Prostate gland (tissue), 2 donors: ENCODE results near the gene NXN.

Source experiments
- POLR2A ChIP-seq: fragments of 450-650 bp; IDR thresholded peaks from one replicate; pipeline ENCODE4 v1.6.1; 2016; ENCODE audit warnings: antibody characterized with exemption, mild to moderate bottlenecking
- TF ChIP-seq, protein P1 (sequence below), 4 experiments: fragments of 200-600 bp in 2 of 4; fragments of 450-650 bp in 2 of 4; sonication (generic) in 2 of 4; IDR thresholded peaks; 1 replicate in 3 of 4; 2 replicates in 1 of 4; pipeline ENCODE4 v1.5.1; 2016 to 2019; ENCODE audit warnings: antibody characterized with exemption in 4 of 4, mild to moderate bottlenecking in 2 of 4, moderate library complexity in 2 of 4

DNA sequence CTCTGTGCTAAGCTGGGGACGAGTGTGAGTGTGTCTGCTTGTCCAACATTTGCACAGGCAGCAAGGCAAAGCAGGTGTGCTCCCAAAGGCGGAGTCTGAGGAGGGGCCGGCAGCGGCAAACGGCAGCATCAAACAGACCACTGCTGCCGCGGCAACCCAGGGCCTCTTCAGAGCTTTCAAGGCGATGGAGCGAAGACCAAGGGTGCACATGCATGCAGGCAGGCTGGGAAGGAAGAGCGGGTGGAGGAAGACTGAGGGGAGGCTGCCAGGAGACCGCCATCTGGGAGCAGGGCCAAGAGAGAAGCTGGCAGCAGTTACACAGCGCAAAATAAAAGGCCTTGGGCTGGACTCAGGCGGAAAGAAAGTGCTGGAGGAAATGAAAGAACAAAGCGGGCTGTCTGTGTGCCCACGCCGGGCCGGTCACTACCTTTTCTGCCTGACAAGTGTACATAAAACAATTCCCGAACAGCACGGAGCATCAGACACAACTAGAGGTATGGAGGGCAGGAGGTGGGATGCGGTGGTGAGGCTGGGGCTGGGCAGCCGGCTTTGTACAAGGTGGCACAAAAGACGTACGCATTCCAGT, 25.9 kb upstream of the NXN start:
- TF ChIP-seq, protein P1, sequence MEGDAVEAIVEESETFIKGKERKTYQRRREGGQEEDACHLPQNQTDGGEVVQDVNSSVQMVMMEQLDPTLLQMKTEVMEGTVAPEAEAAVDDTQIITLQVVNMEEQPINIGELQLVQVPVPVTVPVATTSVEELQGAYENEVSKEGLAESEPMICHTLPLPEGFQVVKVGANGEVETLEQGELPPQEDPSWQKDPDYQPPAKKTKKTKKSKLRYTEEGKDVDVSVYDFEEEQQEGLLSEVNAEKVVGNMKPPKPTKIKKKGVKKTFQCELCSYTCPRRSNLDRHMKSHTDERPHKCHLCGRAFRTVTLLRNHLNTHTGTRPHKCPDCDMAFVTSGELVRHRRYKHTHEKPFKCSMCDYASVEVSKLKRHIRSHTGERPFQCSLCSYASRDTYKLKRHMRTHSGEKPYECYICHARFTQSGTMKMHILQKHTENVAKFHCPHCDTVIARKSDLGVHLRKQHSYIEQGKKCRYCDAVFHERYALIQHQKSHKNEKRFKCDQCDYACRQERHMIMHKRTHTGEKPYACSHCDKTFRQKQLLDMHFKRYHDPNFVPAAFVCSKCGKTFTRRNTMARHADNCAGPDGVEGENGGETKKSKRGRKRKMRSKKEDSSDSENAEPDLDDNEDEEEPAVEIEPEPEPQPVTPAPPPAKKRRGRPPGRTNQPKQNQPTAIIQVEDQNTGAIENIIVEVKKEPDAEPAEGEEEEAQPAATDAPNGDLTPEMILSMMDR (IDR thresholded peaks at IDR 0.05) = no peak
- TF ChIP-seq POLR2A = no peak
